Measurements from ENCODE around the gene PRSS16.

- TF ChIP-seq POLR2A (IDR thresholded peaks at IDR 0.05; ENCODE audit: low read length) (no peak), GATA1 (IDR thresholded peaks at IDR 0.05; ENCODE audit: low read depth, low read length) (no peak)
Measured at GRCh38 chr6:27275025-27275956, 27.8 kb downstream of the PRSS16 start.
